Spleen (tissue), 7 donors: ENCODE results near the gene ALS2CL.

Experiments used
- CTCF ChIP-seq, 11 experiments: fragments of 200-600 bp in 7 of 11; fragments of 450-650 bp in 4 of 11; sonication (generic) in 4 of 11; IDR thresholded peaks in 8 of 11; conservative IDR thresholded peaks in 3 of 11; 1 replicate in 7 of 11; 2 replicates in 4 of 11; pipeline versions ENCODE4 v1.4.0 to v1.8.0; 2016 to 2021; ENCODE audit warnings: antibody characterized with exemption in 11 of 11, inconsistent platforms in 4 of 11, mild to moderate bottlenecking in 1 of 11
- POLR2A ChIP-seq, 3 donors: fragments of 450-650 bp; IDR thresholded peaks; one replicate each; pipeline ENCODE4 v1.5.1; 2017; ENCODE audit warnings: antibody characterized with exemption in 3 of 3, mild to moderate bottlenecking in 1 of 3
- POLR2AphosphoS5 ChIP-seq, 3 donors: sonication (generic); formaldehyde crosslinking; IDR thresholded peaks; one replicate each; pipeline ENCODE4 v1.5.1; 2017; ENCODE audit warnings: antibody characterized with exemption in 3 of 3
- donor health status: DM: no; HTN: no; CAD: no; lungs with moderate emphysema.
- donor health status: DM: no; HTN: no; CAD: no.
- donor health status: DM: no; HTN: no; CAD: no.

GRCh38 chr3:46690798-46691197, 2.7 kb downstream of the ALS2CL start:
- TF ChIP-seq POLR2A (IDR thresholded peaks at IDR 0.05), result no peak
- TF ChIP-seq CTCF (IDR thresholded peaks at IDR 0.05 in 8 of 11, conservative IDR thresholded peaks at IDR 0.05 in 3 of 11), result no peak
- peak; percentile 29 to 63 (median 48) for TF ChIP-seq POLR2AphosphoS5 (IDR thresholded peaks at IDR 0.05)
